ENCODE measurements around the gene EPAS1. TPM values are rescaled to one million over a fixed set of nuclear protein-coding genes. Genes with fewer than 3 reads are reported as not detected.

The EPAS1 gene
- total RNA-seq, 1 experiment from 2014 or later, result 55.9 TPM

DNA sequence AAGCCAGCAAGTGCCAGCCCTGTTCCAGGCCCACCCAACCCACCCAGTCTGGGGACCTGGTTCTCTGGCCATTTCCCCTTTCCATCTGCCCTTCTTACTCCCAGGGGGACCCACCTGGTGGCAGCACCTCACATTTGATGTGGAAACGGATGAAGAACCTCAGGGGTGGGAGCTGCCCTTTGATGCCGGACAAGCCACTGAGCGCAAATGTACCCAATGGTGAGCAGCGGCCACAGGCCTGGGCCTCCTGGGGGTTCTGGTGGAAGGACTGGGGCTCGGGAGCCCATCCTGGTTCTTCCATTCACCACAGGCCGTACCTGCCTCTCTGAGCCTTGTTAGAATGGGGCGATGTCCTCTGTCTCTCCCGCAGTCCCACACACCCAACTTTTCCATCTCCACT lies 84.7 kb downstream of the EPAS1 start:
- Histone ChIP-seq H4K20me1 (ENCODE audit: insufficient read depth) (no peaks in the 10 kb centered on the region), H2AFZ (ENCODE audit: low read depth, low read length, poor library complexity, severe bottlenecking) (no peak overlapping the region), H3K9me3 (ENCODE audit: control insufficient read depth in 1 of 2, insufficient read depth in 1 of 2, low read depth in 1 of 2, low read length in 2 of 2) (no peaks in the 10 kb centered on the region), H3K27me3 (ENCODE audit: insufficient read depth, low read length) (no peaks in the 10 kb centered on the region), H3K79me2 (ENCODE audit: insufficient read depth, low read length) (no peaks in the 10 kb centered on the region), H3K4me1 (ENCODE audit: control insufficient read depth in 1 of 2, insufficient read depth in 2 of 2, low read length in 2 of 2) (no peaks in the 10 kb centered on the region), H3K9me2 (ENCODE audit: insufficient read depth) (no peaks in the 10 kb centered on the region), H3K9ac (ENCODE audit: low read length) (no peak overlapping the region), H3K4me2 (ENCODE audit: low read length) (no peak overlapping the region), H3K4me3 (replicated peaks in 1 of 2; ENCODE audit: low read depth in 1 of 2, low read length in 2 of 2) (no peak overlapping the region), H3K36me3 (ENCODE audit: control insufficient read depth in 1 of 2, insufficient read depth in 2 of 2, low read length in 2 of 2) (peaks cover 0 to 4% of the 10 kb centered on the region in 2 experiments; a peak in 2 of 4 replicates), H3K27ac (ENCODE audit: low read depth, low read length) (no peak overlapping the region)
- ChIA-PET POLR2A (no interaction called here), CTCF (no interaction called here), RAD21 (ENCODE audit: low non-redundant PET in 1 of 2, low total read pairs in 2 of 2, uncharacterized antibody in 2 of 2, unreplicated experiment in 2 of 2) (no interaction called here)
- ATAC-seq (no peak), DNase-seq (ENCODE audit: low read depth, low spot score) (no peak)
- intact Hi-C loops (cut with micrococcal nuclease), result no loop called here
- no TSS peak for BruUV-seq (replicated peaks)
- TF ChIP-seq, protein P1, sequence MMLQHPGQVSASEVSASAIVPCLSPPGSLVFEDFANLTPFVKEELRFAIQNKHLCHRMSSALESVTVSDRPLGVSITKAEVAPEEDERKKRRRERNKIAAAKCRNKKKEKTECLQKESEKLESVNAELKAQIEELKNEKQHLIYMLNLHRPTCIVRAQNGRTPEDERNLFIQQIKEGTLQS (IDR thresholded peaks at IDR 0.05), result no peak
- no peak for TF ChIP-seq EZH2phosphoT487 (IDR thresholded peaks at IDR 0.05; ENCODE audit: borderline replicate concordance)
- no peak for TF ChIP-seq EGR1 (IDR thresholded peaks at IDR 0.05; ENCODE audit: low read depth)

DNA sequence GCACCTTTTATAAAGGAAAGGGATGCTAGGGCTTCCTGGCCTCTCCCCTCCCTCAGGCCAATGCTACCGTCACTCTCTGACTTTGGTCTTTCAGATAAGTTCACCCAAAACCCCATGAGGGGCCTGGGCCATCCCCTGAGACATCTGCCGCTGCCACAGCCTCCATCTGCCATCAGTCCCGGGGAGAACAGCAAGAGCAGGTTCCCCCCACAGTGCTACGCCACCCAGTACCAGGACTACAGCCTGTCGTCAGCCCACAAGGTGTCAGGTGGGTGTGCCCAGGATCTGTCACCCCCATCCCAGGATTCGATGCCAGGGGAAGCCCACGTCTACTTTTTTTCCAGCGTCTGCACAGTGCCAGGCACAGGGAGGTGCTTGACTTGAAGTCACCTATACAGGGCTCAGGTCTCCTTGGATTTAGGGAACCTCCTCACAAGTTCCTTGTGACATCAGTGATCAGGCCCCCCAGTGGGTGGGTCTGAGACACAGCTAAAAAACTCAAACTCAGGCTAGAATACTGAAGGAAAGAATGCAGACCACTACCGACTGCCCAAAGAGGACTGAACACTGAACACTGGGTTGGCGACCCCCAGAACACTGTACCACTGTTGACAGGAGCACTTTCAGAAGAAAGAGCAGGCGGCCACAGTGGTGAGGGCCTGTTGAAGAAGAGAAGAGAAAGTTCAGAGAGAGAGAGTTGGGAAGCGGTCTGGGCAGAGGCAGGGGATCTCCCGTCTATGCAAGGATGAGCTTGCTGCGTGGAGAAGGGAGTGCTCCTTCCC lies 85.3 kb downstream of the EPAS1 start:
- Histone ChIP-seq H3K79me2 (ENCODE audit: insufficient read depth, low read length) (no peaks in the 10 kb centered on the region), H3K4me1 (ENCODE audit: control insufficient read depth in 1 of 2, insufficient read depth in 2 of 2, low read length in 2 of 2) (no peaks in the 10 kb centered on the region), H3K36me3 (ENCODE audit: control insufficient read depth in 1 of 2, insufficient read depth in 2 of 2, low read length in 2 of 2) (peaks cover 0 to 4% of the 10 kb centered on the region in 2 experiments; a peak in 2 of 4 replicates), H3K9ac (ENCODE audit: low read length) (no peak overlapping the region), H3K27me3 (ENCODE audit: insufficient read depth, low read length) (no peaks in the 10 kb centered on the region), H2AFZ (ENCODE audit: low read depth, low read length, poor library complexity, severe bottlenecking) (no peak overlapping the region), H3K4me3 (replicated peaks in 1 of 2; ENCODE audit: low read depth in 1 of 2, low read length in 2 of 2) (no peak overlapping the region), H3K27ac (ENCODE audit: low read depth, low read length) (no peak overlapping the region), H3K9me3 (ENCODE audit: control insufficient read depth in 1 of 2, insufficient read depth in 1 of 2, low read depth in 1 of 2, low read length in 2 of 2) (no peaks in the 10 kb centered on the region), H3K9me2 (ENCODE audit: insufficient read depth) (no peaks in the 10 kb centered on the region), H3K4me2 (ENCODE audit: low read length) (no peak overlapping the region), H4K20me1 (ENCODE audit: insufficient read depth) (no peaks in the 10 kb centered on the region)
- CTCF ChIA-PET, result no interaction called here
- RAD21 ChIA-PET (ENCODE audit: low non-redundant PET in 1 of 2, low total read pairs in 2 of 2, uncharacterized antibody in 2 of 2, unreplicated experiment in 2 of 2), result no interaction called here
- no peak for DNase-seq (ENCODE audit: low read depth, low spot score)
- intact Hi-C loops (cut with micrococcal nuclease), result no loop called here
- TF ChIP-seq POLR2AphosphoS5 (IDR thresholded peaks at IDR 0.05; ENCODE audit: low read depth, low read length) (no peak), FOSL1 (IDR thresholded peaks at IDR 0.05; ENCODE audit: low read depth) (no peak), TCF7L2 (IDR thresholded peaks at IDR 0.05; ENCODE audit: borderline replicate concordance, extremely low read depth, insufficient read depth, insufficient read length) (no peak), RAD21 (IDR thresholded peaks at IDR 0.05; ENCODE audit: low read depth) (no peak), ZFX (IDR thresholded peaks at IDR 0.05) (no peak), EZH2 (IDR thresholded peaks at IDR 0.05) (no peak)
- TF ChIP-seq, protein P2, sequence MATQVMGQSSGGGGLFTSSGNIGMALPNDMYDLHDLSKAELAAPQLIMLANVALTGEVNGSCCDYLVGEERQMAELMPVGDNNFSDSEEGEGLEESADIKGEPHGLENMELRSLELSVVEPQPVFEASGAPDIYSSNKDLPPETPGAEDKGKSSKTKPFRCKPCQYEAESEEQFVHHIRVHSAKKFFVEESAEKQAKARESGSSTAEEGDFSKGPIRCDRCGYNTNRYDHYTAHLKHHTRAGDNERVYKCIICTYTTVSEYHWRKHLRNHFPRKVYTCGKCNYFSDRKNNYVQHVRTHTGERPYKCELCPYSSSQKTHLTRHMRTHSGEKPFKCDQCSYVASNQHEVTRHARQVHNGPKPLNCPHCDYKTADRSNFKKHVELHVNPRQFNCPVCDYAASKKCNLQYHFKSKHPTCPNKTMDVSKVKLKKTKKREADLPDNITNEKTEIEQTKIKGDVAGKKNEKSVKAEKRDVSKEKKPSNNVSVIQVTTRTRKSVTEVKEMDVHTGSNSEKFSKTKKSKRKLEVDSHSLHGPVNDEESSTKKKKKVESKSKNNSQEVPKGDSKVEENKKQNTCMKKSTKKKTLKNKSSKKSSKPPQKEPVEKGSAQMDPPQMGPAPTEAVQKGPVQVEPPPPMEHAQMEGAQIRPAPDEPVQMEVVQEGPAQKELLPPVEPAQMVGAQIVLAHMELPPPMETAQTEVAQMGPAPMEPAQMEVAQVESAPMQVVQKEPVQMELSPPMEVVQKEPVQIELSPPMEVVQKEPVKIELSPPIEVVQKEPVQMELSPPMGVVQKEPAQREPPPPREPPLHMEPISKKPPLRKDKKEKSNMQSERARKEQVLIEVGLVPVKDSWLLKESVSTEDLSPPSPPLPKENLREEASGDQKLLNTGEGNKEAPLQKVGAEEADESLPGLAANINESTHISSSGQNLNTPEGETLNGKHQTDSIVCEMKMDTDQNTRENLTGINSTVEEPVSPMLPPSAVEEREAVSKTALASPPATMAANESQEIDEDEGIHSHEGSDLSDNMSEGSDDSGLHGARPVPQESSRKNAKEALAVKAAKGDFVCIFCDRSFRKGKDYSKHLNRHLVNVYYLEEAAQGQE (IDR thresholded peaks at IDR 0.05; ENCODE audit: low read depth), result no peak
- POLR2A ChIA-PET, result no interaction called here
- no peak for ATAC-seq
- no TSS peak for BruUV-seq (replicated peaks)

All from HCT116 (cell line).